HAP-1 (cell line): Measurements from ENCODE around the gene TAS2R60.
"Not testable (repeated sequence)": the region's sequence is repeated elsewhere in the genome, so short reads cannot be mapped to it uniquely, and the experiment has no call there.

Experiments
- DNase-seq, 2 experiments: peaks; one replicate each; pipeline ENCODE4 v3.0.0-alpha.2; 2016 to 2020; ENCODE audit warnings: low spot score in 2 of 2
- H3K27me3 ChIP-seq: fragments of 250-450 bp; sonication (Bioruptor Pico); 2 replicates; pipeline ENCODE4 v1.5.1; 2020; ENCODE audit warnings: low read depth, mild to moderate bottlenecking, moderate library complexity
- H3K36me3 ChIP-seq: fragments of 250-450 bp; sonication (Bioruptor Pico); replicated peaks from 2 replicates; pipeline ENCODE4 v1.5.1; 2020; ENCODE audit warnings: mild to moderate bottlenecking
- H3K4me1 ChIP-seq: fragments of 250-450 bp; sonication (Bioruptor Pico); 2 replicates; pipeline ENCODE4 v1.5.1; 2020; ENCODE audit warnings: mild to moderate bottlenecking
- H3K4me3 ChIP-seq: fragments of 250-450 bp; sonication (Bioruptor Pico); 2 replicates; pipeline ENCODE4 v1.5.1; 2020; ENCODE audit warnings: mild to moderate bottlenecking, moderate library complexity
- H3K9me3 ChIP-seq: fragments of 250-450 bp; sonication (Bioruptor Pico); 2 replicates; pipeline ENCODE4 v1.5.1; 2020; ENCODE audit warnings: mild to moderate bottlenecking, moderate library complexity
- in situ Hi-C: fragments of 300-500 bp; cut with MboI; formaldehyde crosslinking; loops from 3 replicates; pipeline ENCODE4 v1.14.3; 2020; ENCODE audit warnings: low sequenced_read_pairs, inconsistent platforms, mixed read lengths

The TAS2R60 gene

GRCh38 chr7:143443153-143443552 is at the start of gene TAS2R60:
Gene TAS2R60 (plus strand): TSS chr7:143443453. CDS start chr7:143443453, 0 bp downstream.
- Histone ChIP-seq H3K4me1 (no peaks in the 10 kb centered on the region), H3K4me3 (no peak within 1 kb of the TSS), H3K36me3 (no peaks in the 10 kb centered on the region), H3K9me3 (no peaks in the 10 kb centered on the region), H3K27me3 (peaks cover 7% of the 10 kb centered on the region; the same call in 1 of the 2 replicates)
- DNase-seq, result no peak
- in situ Hi-C loops, result no loop called here

- H3K4me3 ChIP-seq, result no peak overlapping the region
- no peak for DNase-seq
- no peaks in the 10 kb centered on the region for H3K4me1 ChIP-seq
- in situ Hi-C loops, result no loop called here
- H3K27me3 ChIP-seq, result no peaks in the 10 kb centered on the region
- H3K36me3 ChIP-seq, result peaks cover 26% of the 10 kb centered on the region
- no peaks in the 10 kb centered on the region for H3K9me3 ChIP-seq
These were observed 49.2 kb upstream of the TAS2R60 start for GRCh38 chr7:143394068-143394467.

GRCh38 chr7:143394777-143395176 is 48.5 kb upstream of the TAS2R60 start:
- no peaks in the 10 kb centered on the region for H3K27me3 ChIP-seq
- no peak for DNase-seq
- H3K4me3 ChIP-seq, result no peak overlapping the region
- no peaks in the 10 kb centered on the region for H3K9me3 ChIP-seq
- no peaks in the 10 kb centered on the region for H3K4me1 ChIP-seq
- in situ Hi-C loops, result no loop called here
- peaks cover 19% of the 10 kb centered on the region for H3K36me3 ChIP-seq

- DNase-seq, result no peak
- Histone ChIP-seq H3K27me3 (0 out of 2 replicates have a peak, but pooled peaks cover 2% of the 10 kb centered on the region), H3K36me3 (peaks cover 12% of the 10 kb centered on the region), H3K4me3 (no peak overlapping the region), H3K4me1 (no peaks in the 10 kb centered on the region), H3K9me3 (no peaks in the 10 kb centered on the region)
- in situ Hi-C loops, result no loop called here
These were observed 47.8 kb upstream of the TAS2R60 start for GRCh38 chr7:143395187-143396149.

- Histone ChIP-seq H3K4me3 (no peak overlapping the region), H3K27me3 (0 out of 2 replicates have a peak, but pooled peaks cover 2% of the 10 kb centered on the region), H3K9me3 (no peaks in the 10 kb centered on the region), H3K36me3 (peaks cover 8% of the 10 kb centered on the region), H3K4me1 (no peaks in the 10 kb centered on the region)
- no peak for DNase-seq
- in situ Hi-C loops, result no loop called here
These were observed 47.1 kb upstream of the TAS2R60 start for GRCh38 chr7:143396182-143396581.

GRCh38 chr7:143396625-143397556 is 46.4 kb upstream of the TAS2R60 start:
- Histone ChIP-seq H3K4me3 (no peak overlapping the region), H3K36me3 (peaks cover 1% of the 10 kb centered on the region), H3K27me3 (0 out of 2 replicates have a peak, but pooled peaks cover 2% of the 10 kb centered on the region), H3K4me1 (no peaks in the 10 kb centered on the region), H3K9me3 (no peaks in the 10 kb centered on the region)
- in situ Hi-C loops, result no loop called here
- no peak for DNase-seq

GRCh38 chr7:143397710-143398530 is 45.3 kb upstream of the TAS2R60 start:
- DNase-seq, result no peak
- Histone ChIP-seq H3K4me1 (no peaks in the 10 kb centered on the region), H3K4me3 (no peak overlapping the region), H3K36me3 (no peaks in the 10 kb centered on the region), H3K9me3 (no peaks in the 10 kb centered on the region), H3K27me3 (0 out of 2 replicates have a peak, but pooled peaks cover 2% of the 10 kb centered on the region)
- in situ Hi-C loops, result no loop called here

GRCh38 chr7:143398616-143399015 is 44.6 kb upstream of the TAS2R60 start:
- no peak for DNase-seq
- no peaks in the 10 kb centered on the region for H3K36me3 ChIP-seq
- in situ Hi-C loops, result no loop called here
- H3K9me3 ChIP-seq, result no peaks in the 10 kb centered on the region
- H3K4me3 ChIP-seq, result no peak overlapping the region
- H3K4me1 ChIP-seq, result no peaks in the 10 kb centered on the region
- H3K27me3 ChIP-seq, result 0 out of 2 replicates have a peak, but pooled peaks cover 2% of the 10 kb centered on the region

GRCh38 chr7:143399151-143399550 is 44.1 kb upstream of the TAS2R60 start:
- Histone ChIP-seq H3K27me3 (0 out of 2 replicates have a peak, but pooled peaks cover 2% of the 10 kb centered on the region), H3K36me3 (no peaks in the 10 kb centered on the region), H3K4me3 (no peak overlapping the region), H3K4me1 (no peaks in the 10 kb centered on the region), H3K9me3 (no peaks in the 10 kb centered on the region)
- no peak for DNase-seq
- in situ Hi-C loops, result no loop called here

GRCh38 chr7:143399642-143400041 is 43.6 kb upstream of the TAS2R60 start:
- no peaks in the 10 kb centered on the region for H3K36me3 ChIP-seq
- H3K9me3 ChIP-seq, result no peaks in the 10 kb centered on the region
- in situ Hi-C loops, result no loop called here
- H3K27me3 ChIP-seq, result 0 out of 2 replicates have a peak, but pooled peaks cover 2% of the 10 kb centered on the region
- no peak overlapping the region for H3K4me3 ChIP-seq
- H3K4me1 ChIP-seq, result no peaks in the 10 kb centered on the region
- no peak for DNase-seq

- in situ Hi-C loops, result no loop called here
- H3K36me3 ChIP-seq, result no peaks in the 10 kb centered on the region
These were observed 42.0 kb upstream of the TAS2R60 start for GRCh38 chr7:143401265-143401664.

GRCh38 chr7:143402233-143402632 is 41.0 kb upstream of the TAS2R60 start:
- in situ Hi-C loops, DNase-seq, H3K9me3 ChIP-seq, H3K36me3 ChIP-seq, H3K4me3 ChIP-seq, H3K4me1 ChIP-seq, H3K27me3 ChIP-seq: not testable (repeated sequence)

More at GRCh38 chr7:143401265-143401664, 42.0 kb upstream of the TAS2R60 start:
- Histone ChIP-seq H3K4me1 (peaks cover 9% of the 10 kb centered on the region), H3K9me3 (no peaks in the 10 kb centered on the region), H3K27me3 (0 out of 2 replicates have a peak, but pooled peaks cover 2% of the 10 kb centered on the region), H3K4me3 (no peak overlapping the region)
- DNase-seq, result no peak
